Measurements from ENCODE around the gene MARS1.

Gene MARS1

DNA sequence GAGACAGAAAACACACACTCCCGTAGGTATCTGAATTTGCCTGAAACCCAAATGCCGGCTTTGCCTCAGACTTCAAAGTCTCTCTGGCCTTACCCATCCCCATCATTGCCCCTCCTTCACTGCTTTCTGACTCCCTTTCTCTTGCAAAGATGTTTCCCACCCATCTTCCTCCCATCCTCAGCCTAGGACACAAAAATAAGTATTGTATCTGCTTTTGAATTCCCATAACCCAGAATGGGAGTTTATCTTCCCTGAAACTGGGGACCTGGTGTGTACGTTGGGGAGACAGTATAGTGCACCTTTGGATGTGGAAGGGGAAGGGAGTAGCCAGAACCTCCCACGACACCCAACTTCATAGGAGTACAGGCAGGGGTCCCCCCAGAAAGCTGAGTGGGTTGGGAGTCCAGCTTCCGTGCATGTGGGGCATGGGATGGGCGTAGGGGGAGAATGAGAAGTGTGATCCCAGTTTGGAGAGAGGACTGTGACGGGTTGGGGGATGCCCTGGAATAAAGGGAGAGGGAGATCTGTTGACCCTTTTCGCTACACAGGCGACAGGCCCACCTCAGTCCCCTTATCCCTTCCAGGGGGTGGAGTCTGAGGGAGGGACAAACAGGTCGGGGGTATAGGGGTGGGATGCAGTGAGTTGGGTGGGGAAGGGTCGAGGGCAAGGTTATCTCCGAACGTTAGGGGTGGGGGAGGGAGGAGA is 61.5 kb downstream of the MARS1 start:
- Histone ChIP-seq H3K4me1 (ENCODE audit: low read length) (peaks cover 10% of the 10 kb centered on the region; the same call in 1 of the 2 replicates), H3K27me3 (replicated peaks; ENCODE audit: insufficient read depth, low read length) (peaks cover 25% of the 10 kb centered on the region), H4K20me1 (ENCODE audit: insufficient read depth, low read length) (no peaks in the 10 kb centered on the region), H3K9ac (ENCODE audit: low read length) (no peak overlapping the region), H3K36me3 (replicated peaks; ENCODE audit: insufficient read depth, low read length) (no peaks in the 10 kb centered on the region), H3K27ac (ENCODE audit: low read length) (no peak overlapping the region), H3K79me2 (ENCODE audit: low read length) (peaks cover 25% of the 10 kb centered on the region), H3K9me2 (replicated peaks; ENCODE audit: insufficient read depth, low read length) (no peaks in the 10 kb centered on the region), H3K9me3 (replicated peaks; ENCODE audit: insufficient read depth, low read length) (no peaks in the 10 kb centered on the region), H3F3A (ENCODE audit: insufficient read depth, low read length) (no peaks in the 10 kb centered on the region), H3K4me2 (ENCODE audit: low read depth, low read length) (peak overlapping the region; percentile 95), H3K4me3 (ENCODE audit: low read length) (peak overlapping the region; percentile 60), H2AFZ (ENCODE audit: low read length) (peak overlapping the region; percentile 80)
- DNase-seq, result no peak
- no peak for TF ChIP-seq EZH2phosphoT487 (IDR thresholded peaks at IDR 0.05; ENCODE audit: low read length)
- no peak for TF ChIP-seq EZH2 (optimal IDR thresholded peaks at IDR 0.05; ENCODE audit: low read depth, low read length)
- TF ChIP-seq, protein P1, sequence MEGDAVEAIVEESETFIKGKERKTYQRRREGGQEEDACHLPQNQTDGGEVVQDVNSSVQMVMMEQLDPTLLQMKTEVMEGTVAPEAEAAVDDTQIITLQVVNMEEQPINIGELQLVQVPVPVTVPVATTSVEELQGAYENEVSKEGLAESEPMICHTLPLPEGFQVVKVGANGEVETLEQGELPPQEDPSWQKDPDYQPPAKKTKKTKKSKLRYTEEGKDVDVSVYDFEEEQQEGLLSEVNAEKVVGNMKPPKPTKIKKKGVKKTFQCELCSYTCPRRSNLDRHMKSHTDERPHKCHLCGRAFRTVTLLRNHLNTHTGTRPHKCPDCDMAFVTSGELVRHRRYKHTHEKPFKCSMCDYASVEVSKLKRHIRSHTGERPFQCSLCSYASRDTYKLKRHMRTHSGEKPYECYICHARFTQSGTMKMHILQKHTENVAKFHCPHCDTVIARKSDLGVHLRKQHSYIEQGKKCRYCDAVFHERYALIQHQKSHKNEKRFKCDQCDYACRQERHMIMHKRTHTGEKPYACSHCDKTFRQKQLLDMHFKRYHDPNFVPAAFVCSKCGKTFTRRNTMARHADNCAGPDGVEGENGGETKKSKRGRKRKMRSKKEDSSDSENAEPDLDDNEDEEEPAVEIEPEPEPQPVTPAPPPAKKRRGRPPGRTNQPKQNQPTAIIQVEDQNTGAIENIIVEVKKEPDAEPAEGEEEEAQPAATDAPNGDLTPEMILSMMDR (IDR thresholded peaks at IDR 0.05; ENCODE audit: low read length), result no peak

DNA sequence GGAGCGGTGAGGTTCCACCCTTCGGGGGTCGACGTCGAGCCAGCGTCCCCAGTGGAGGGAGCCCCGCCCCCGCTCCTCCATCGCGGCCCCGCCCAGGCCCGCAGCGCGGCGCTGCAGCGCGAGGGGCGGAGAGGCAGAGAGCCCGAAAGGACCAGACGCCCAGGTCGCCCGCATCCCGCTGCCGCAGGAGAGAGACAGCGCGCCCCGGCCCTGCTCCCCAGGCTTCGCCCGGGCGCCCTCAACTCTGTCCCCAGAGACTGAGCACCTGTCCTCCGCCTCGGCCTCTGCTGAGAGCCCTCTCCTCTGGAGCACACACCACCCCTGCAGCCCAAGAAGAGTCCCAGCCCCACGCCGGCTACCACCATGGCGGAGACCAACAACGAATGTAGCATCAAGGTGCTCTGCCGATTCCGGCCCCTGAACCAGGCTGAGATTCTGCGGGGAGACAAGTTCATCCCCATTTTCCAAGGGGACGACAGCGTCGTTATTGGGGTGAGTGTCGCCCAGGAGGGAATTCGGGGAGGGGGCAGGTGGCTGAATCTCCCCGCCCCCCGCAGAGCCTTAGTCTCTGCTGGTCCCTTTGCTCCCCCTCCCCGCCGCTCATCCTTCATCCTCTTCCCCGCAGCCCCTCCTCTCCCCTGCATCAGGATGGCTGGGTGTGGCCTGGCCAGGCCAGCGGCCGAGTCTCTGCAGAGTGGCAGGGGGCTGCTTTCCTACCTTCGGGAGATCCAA is 62.2 kb downstream of the MARS1 start, which contains the start of gene KIF5A:
TSS of gene KIF5A (plus strand) at position 136 of the 732 bp plus-strand sequence. CDS start at position 364, 228 bp downstream.
- Histone ChIP-seq H3K9ac (ENCODE audit: low read length) (no peak within 1 kb of the TSS), H3K4me1 (ENCODE audit: low read length) (peaks cover 10% of the 10 kb centered on the region; the same call in 1 of the 2 replicates), H3K4me3 (ENCODE audit: low read length) (peak within 1 kb of the TSS; percentile 60), H2AFZ (ENCODE audit: low read length) (peak within 1 kb of the TSS; percentile 80), H3K4me2 (ENCODE audit: low read depth, low read length) (peak within 1 kb of the TSS; percentile 95), H3K9me3 (replicated peaks; ENCODE audit: insufficient read depth, low read length) (no peaks in the 10 kb centered on the region), H3K79me2 (ENCODE audit: low read length) (peaks cover 19% of the 10 kb centered on the region), H4K20me1 (ENCODE audit: insufficient read depth, low read length) (no peaks in the 10 kb centered on the region), H3K27ac (ENCODE audit: low read length) (no peak within 1 kb of the TSS), H3K9me2 (replicated peaks; ENCODE audit: insufficient read depth, low read length) (no peaks in the 10 kb centered on the region), H3K27me3 (replicated peaks; ENCODE audit: insufficient read depth, low read length) (peaks cover 25% of the 10 kb centered on the region), H3F3A (ENCODE audit: insufficient read depth, low read length) (no peaks in the 10 kb centered on the region), H3K36me3 (replicated peaks; ENCODE audit: insufficient read depth, low read length) (no peaks in the 10 kb centered on the region)
- peak; percentile 43 for DNase-seq
- TF ChIP-seq EZH2 (optimal IDR thresholded peaks at IDR 0.05; ENCODE audit: low read depth, low read length), result no peak
- TF ChIP-seq, protein P1 (IDR thresholded peaks at IDR 0.05; ENCODE audit: low read length), result peak; percentile 8; the same call in 1 of the 2 replicates

DNA sequence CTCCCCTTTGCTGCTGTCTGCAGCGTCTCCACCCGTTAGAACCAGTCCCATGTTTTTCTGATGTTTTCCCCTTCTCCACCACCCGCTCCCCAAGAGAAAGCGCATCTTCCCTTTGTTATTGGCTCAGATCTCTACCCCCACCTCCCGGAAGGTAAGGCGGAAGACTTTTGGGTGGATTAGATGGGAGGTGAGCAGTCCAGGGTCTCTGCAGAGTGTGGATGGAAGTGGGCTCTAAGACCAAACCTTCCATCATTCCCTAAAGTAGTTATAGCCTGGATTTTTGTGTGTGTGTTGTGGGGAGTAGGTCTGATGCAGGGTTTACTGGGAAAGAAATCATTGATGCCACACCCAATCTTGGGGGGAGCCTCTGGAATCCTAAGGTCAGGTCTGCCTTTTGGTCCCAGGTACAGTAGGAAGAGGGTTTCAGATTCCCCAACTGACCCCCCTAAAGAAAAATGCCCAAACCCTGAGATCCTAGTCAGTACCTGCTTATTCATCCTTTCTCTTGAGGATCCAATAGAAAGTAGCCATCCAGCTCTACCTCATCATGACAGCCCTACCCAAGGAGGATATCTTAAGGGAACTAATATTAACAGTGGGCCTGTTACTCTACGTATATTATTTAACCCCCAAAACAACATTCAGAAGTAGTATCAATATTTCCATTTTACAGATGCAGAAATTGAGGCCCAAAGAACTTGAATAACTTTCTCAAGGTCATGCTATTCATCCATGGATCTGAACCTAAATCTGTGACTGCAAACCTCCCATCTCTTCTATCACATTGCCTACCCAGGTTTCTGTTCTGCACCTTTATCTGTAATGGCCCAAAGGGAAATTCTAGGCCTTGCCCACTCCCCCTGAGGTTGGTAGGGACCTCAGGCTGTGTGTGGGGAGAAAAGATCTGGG is 63.0 kb downstream of the MARS1 start:
- Histone ChIP-seq H3K9me2 (replicated peaks; ENCODE audit: insufficient read depth, low read length) (no peaks in the 10 kb centered on the region), H3K27ac (ENCODE audit: low read length) (no peak overlapping the region), H3F3A (ENCODE audit: insufficient read depth, low read length) (no peaks in the 10 kb centered on the region), H2AFZ (ENCODE audit: low read length) (no peak overlapping the region), H4K20me1 (ENCODE audit: insufficient read depth, low read length) (no peaks in the 10 kb centered on the region), H3K36me3 (replicated peaks; ENCODE audit: insufficient read depth, low read length) (no peaks in the 10 kb centered on the region), H3K27me3 (replicated peaks; ENCODE audit: insufficient read depth, low read length) (peaks cover 25% of the 10 kb centered on the region), H3K9me3 (replicated peaks; ENCODE audit: insufficient read depth, low read length) (no peaks in the 10 kb centered on the region), H3K4me3 (ENCODE audit: low read length) (no peak overlapping the region), H3K4me2 (ENCODE audit: low read depth, low read length) (no peak overlapping the region), H3K9ac (ENCODE audit: low read length) (no peak overlapping the region), H3K4me1 (ENCODE audit: low read length) (peaks cover 3% of the 10 kb centered on the region; the same call in 1 of the 2 replicates), H3K79me2 (ENCODE audit: low read length) (peaks cover 11% of the 10 kb centered on the region)
- DNase-seq, result no peak
- TF ChIP-seq, protein P1 (IDR thresholded peaks at IDR 0.05; ENCODE audit: low read length), result no peak
- no peak for TF ChIP-seq EZH2 (optimal IDR thresholded peaks at IDR 0.05; ENCODE audit: low read depth, low read length)
